ENCODE results near the gene AUH.

The AUH gene

DNA sequence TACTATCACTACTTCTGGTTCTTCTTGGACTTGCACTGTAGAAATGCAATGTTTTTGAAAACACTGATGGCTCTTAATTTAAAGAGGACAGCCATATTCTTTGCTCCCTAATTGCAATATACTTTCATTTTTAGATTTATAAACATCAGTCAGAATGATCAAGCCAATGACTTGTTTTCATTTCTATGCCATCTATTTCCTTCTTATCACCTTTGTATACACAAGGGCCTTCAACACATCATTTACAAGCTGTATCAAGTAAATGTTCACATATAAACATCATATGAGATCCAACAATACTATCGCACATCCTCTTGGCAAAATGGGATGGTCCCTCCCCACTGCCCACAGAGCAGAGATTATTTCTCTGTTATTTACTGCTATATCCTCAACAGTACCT lies 24.9 kb downstream of the AUH start:
- TF ChIP-seq SPI1 (IDR thresholded peaks at IDR 0.05; ENCODE audit: borderline replicate concordance, low read depth) (no peak), POLR2AphosphoS5 (IDR thresholded peaks at IDR 0.05; ENCODE audit: low read depth) (no peak), GABPA (IDR thresholded peaks at IDR 0.05; ENCODE audit: low read depth) (no peak)
- TF ChIP-seq, protein P1, sequence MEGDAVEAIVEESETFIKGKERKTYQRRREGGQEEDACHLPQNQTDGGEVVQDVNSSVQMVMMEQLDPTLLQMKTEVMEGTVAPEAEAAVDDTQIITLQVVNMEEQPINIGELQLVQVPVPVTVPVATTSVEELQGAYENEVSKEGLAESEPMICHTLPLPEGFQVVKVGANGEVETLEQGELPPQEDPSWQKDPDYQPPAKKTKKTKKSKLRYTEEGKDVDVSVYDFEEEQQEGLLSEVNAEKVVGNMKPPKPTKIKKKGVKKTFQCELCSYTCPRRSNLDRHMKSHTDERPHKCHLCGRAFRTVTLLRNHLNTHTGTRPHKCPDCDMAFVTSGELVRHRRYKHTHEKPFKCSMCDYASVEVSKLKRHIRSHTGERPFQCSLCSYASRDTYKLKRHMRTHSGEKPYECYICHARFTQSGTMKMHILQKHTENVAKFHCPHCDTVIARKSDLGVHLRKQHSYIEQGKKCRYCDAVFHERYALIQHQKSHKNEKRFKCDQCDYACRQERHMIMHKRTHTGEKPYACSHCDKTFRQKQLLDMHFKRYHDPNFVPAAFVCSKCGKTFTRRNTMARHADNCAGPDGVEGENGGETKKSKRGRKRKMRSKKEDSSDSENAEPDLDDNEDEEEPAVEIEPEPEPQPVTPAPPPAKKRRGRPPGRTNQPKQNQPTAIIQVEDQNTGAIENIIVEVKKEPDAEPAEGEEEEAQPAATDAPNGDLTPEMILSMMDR (IDR thresholded peaks at IDR 0.05; ENCODE audit: insufficient read depth, low read length): no peak
- TF ChIP-seq, protein P2, sequence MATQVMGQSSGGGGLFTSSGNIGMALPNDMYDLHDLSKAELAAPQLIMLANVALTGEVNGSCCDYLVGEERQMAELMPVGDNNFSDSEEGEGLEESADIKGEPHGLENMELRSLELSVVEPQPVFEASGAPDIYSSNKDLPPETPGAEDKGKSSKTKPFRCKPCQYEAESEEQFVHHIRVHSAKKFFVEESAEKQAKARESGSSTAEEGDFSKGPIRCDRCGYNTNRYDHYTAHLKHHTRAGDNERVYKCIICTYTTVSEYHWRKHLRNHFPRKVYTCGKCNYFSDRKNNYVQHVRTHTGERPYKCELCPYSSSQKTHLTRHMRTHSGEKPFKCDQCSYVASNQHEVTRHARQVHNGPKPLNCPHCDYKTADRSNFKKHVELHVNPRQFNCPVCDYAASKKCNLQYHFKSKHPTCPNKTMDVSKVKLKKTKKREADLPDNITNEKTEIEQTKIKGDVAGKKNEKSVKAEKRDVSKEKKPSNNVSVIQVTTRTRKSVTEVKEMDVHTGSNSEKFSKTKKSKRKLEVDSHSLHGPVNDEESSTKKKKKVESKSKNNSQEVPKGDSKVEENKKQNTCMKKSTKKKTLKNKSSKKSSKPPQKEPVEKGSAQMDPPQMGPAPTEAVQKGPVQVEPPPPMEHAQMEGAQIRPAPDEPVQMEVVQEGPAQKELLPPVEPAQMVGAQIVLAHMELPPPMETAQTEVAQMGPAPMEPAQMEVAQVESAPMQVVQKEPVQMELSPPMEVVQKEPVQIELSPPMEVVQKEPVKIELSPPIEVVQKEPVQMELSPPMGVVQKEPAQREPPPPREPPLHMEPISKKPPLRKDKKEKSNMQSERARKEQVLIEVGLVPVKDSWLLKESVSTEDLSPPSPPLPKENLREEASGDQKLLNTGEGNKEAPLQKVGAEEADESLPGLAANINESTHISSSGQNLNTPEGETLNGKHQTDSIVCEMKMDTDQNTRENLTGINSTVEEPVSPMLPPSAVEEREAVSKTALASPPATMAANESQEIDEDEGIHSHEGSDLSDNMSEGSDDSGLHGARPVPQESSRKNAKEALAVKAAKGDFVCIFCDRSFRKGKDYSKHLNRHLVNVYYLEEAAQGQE (IDR thresholded peaks at IDR 0.05; ENCODE audit: insufficient replicate concordance, low read depth): no peak
- H3K27ac ChIP-seq (replicated peaks): no peak overlapping the region
- H3K4me3 ChIP-seq (replicated peaks; ENCODE audit: insufficient read depth, low read length): no peak overlapping the region
- no peaks in the 10 kb centered on the region for H3K27me3 ChIP-seq (ENCODE audit: insufficient read depth, poor library complexity, severe bottlenecking)
- DNase-seq (ENCODE audit: low read depth in 1 of 2, low spot score in 1 of 2): no peak

DNA sequence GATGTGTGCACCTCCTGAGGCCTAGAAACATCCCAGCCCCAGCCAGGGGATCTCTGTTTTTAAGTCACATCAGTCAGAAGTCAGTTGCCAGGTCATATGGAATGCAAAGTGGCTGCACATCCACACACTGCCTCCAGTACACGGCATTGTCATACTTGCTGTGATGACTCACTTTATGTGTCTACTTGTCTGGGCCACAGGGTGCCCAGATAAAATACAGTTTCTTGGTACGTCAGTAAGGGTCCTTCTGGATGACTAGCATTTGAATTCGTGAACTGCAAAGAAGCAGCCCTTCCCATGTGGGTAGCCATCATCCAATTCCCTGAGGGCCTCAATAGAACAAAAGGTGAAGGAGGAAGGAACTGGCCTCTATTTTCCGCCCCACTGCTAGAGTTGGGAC lies 27.7 kb downstream of the AUH start:
- Histone ChIP-seq H3K27me3 (ENCODE audit: insufficient read depth, poor library complexity, severe bottlenecking) (no peaks in the 10 kb centered on the region), H3K4me3 (replicated peaks; ENCODE audit: insufficient read depth, low read length) (no peak overlapping the region), H3K27ac (replicated peaks) (no peak overlapping the region)
- TF ChIP-seq, protein P2 (IDR thresholded peaks at IDR 0.05; ENCODE audit: insufficient replicate concordance, low read depth): no peak
- no peak for TF ChIP-seq GABPA (IDR thresholded peaks at IDR 0.05; ENCODE audit: low read depth)
- DNase-seq (ENCODE audit: low read depth in 1 of 2, low spot score in 1 of 2): no peak

DNA sequence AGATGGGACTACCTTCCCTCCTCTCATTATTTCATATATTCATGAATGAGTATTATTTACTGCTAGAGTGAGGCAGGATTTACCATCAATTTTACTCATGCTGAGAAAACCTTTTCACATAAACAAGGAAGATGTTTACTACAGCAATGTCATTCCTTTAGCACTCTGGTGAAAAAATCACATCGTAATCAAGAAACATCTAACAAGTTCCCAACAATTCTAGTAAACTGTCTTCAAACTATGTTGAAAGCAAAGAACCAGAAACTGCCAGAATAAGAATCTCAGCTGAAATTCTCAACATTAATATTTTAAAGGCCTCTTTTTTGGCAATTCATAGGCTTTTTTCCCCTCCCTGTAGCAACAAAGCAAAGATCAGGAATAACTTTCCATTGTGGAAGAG lies 28.2 kb downstream of the AUH start:
- no peak for TF ChIP-seq GABPA (IDR thresholded peaks at IDR 0.05; ENCODE audit: low read depth)
- TF ChIP-seq, protein P1 (IDR thresholded peaks at IDR 0.05; ENCODE audit: insufficient read depth, low read length): no peak
- no peak for TF ChIP-seq POLR2AphosphoS5 (IDR thresholded peaks at IDR 0.05; ENCODE audit: low read depth)
- Histone ChIP-seq H3K27ac (replicated peaks) (no peak overlapping the region), H3K4me3 (replicated peaks; ENCODE audit: insufficient read depth, low read length) (no peak overlapping the region), H3K27me3 (ENCODE audit: insufficient read depth, poor library complexity, severe bottlenecking) (no peaks in the 10 kb centered on the region)
- DNase-seq (ENCODE audit: low read depth in 1 of 2, low spot score in 1 of 2): no peak

DNA sequence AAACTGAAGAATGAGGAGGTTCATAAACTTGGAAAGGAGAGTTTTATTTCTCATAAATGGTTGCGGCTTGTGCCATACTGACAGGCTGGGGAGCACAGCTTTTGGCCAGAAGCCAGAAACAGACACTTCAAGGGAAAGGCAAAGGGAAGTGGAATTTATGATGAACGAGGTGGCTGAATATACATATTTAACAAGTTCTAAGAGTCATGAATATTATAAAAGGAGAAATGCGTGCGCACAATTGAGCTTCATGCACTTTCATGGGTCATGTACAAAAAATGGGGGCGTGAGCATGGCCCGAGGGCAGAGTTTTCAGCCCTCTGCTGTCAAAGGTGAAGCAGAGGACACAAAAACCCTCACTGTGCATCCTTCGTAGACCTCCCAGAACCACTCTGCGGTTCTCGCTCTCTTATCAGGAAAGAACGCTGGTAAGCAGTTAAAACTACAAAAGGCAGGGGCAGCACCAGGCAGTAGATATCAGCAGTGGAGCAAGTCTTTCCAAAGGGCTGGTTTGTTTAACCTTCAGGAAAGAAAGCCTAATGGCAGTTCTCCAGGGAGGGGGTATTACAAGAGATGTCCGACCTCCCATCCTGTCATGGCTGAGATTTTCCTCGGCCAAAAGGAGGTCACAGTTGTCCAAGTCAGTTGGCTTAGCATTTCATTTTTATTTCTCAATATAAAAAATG lies 29.0 kb downstream of the AUH start:
- TF ChIP-seq, protein P1 (IDR thresholded peaks at IDR 0.05; ENCODE audit: insufficient read depth, low read length): no peak
- no peak for TF ChIP-seq SPI1 (IDR thresholded peaks at IDR 0.05; ENCODE audit: borderline replicate concordance, low read depth)
- TF ChIP-seq, protein P2 (IDR thresholded peaks at IDR 0.05; ENCODE audit: insufficient replicate concordance, low read depth): no peak
- Histone ChIP-seq H3K27ac (replicated peaks) (no peak overlapping the region), H3K27me3 (ENCODE audit: insufficient read depth, poor library complexity, severe bottlenecking) (no peaks in the 10 kb centered on the region), H3K4me3 (replicated peaks; ENCODE audit: insufficient read depth, low read length) (no peak overlapping the region)
- DNase-seq (ENCODE audit: low read depth in 1 of 2, low spot score in 1 of 2): no peak
